Esophagus muscularis mucosa (tissue), 4 donors: ENCODE data around the gene TP63.

Source experiments
- CTCF ChIP-seq, 3 experiments: fragments of 200-600 bp in 2 of 3; fragments of 450-650 bp in 1 of 3; sonication (generic) in 2 of 3; IDR thresholded peaks; one replicate each; pipeline ENCODE4 v1.5.1; 2017 to 2019; ENCODE audit warnings: antibody characterized with exemption in 3 of 3, mild to moderate bottlenecking in 2 of 3, moderate library complexity in 1 of 3
- EP300 ChIP-seq: sonication (generic); formaldehyde crosslinking; IDR thresholded peaks from one replicate; pipeline ENCODE4 v1.6.1; 2017; ENCODE audit warnings: antibody characterized with exemption
- POLR2A ChIP-seq: fragments of 450-650 bp; IDR thresholded peaks from one replicate; pipeline ENCODE4 v1.6.1; 2017; ENCODE audit warnings: antibody characterized with exemption, moderate library complexity, mild to moderate bottlenecking, low read depth
- POLR2AphosphoS5 ChIP-seq, 2 donors: sonication (generic); formaldehyde crosslinking; IDR thresholded peaks; one replicate each; pipeline ENCODE4 v1.6.1; 2017; ENCODE audit warnings: antibody characterized with exemption in 2 of 2

GRCh38 chr3:189646853-189647542 is 15.8 kb downstream of the TP63 start:
- TF ChIP-seq CTCF (IDR thresholded peaks at IDR 0.05): no peak
- TF ChIP-seq POLR2AphosphoS5 (IDR thresholded peaks at IDR 0.05): no peak
- TF ChIP-seq POLR2A: no peak
- TF ChIP-seq EP300: no peak
